ENCODE results near the gene ANGPTL5.

DNA sequence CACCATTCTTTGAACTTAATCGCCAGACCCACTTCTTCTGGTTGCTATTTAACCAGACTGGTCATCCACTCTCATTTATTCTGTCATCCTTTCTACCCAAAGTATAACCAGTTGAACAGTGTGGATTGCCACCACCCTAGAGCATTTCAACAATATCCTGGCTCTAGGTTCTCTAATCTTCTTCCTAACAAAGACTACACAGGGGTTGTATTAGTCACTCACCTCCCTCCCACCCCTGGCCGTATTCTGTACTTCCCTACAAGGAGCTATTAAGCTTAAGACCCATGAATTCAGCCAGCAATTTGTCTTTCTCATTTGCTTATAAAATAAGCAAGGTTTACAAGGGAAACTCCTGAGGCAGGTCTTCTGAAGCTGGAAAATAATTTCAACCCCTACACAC, 48.4 kb downstream of the ANGPTL5 start:
- TF ChIP-seq NR4A1 (CRISPR knock-in tag; IDR thresholded peaks at IDR 0.05) (no peak), NR4A1 (tag; IDR thresholded peaks at IDR 0.05) (no peak), KDM1A (IDR thresholded peaks at IDR 0.05) (no peak), EGR1 (conservative IDR thresholded peaks at IDR 0.05) (no peak), BRF1 (IDR thresholded peaks at IDR 0.05; ENCODE audit: borderline replicate concordance, extremely low read depth, insufficient read length) (no peak)
- TF ChIP-seq, protein P1, sequence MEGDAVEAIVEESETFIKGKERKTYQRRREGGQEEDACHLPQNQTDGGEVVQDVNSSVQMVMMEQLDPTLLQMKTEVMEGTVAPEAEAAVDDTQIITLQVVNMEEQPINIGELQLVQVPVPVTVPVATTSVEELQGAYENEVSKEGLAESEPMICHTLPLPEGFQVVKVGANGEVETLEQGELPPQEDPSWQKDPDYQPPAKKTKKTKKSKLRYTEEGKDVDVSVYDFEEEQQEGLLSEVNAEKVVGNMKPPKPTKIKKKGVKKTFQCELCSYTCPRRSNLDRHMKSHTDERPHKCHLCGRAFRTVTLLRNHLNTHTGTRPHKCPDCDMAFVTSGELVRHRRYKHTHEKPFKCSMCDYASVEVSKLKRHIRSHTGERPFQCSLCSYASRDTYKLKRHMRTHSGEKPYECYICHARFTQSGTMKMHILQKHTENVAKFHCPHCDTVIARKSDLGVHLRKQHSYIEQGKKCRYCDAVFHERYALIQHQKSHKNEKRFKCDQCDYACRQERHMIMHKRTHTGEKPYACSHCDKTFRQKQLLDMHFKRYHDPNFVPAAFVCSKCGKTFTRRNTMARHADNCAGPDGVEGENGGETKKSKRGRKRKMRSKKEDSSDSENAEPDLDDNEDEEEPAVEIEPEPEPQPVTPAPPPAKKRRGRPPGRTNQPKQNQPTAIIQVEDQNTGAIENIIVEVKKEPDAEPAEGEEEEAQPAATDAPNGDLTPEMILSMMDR (IDR thresholded peaks at IDR 0.05 in 2 of 3, conservative IDR thresholded peaks at IDR 0.05 in 1 of 3; ENCODE audit: insufficient read depth in 2 of 3, low read depth in 1 of 3, low read length in 3 of 3) = no peak
- TF ChIP-seq, protein P2, sequence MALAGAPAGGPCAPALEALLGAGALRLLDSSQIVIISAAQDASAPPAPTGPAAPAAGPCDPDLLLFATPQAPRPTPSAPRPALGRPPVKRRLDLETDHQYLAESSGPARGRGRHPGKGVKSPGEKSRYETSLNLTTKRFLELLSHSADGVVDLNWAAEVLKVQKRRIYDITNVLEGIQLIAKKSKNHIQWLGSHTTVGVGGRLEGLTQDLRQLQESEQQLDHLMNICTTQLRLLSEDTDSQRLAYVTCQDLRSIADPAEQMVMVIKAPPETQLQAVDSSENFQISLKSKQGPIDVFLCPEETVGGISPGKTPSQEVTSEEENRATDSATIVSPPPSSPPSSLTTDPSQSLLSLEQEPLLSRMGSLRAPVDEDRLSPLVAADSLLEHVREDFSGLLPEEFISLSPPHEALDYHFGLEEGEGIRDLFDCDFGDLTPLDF (CRISPR knock-in tag; IDR thresholded peaks at IDR 0.05) = no peak
- TF ChIP-seq, protein P3, sequence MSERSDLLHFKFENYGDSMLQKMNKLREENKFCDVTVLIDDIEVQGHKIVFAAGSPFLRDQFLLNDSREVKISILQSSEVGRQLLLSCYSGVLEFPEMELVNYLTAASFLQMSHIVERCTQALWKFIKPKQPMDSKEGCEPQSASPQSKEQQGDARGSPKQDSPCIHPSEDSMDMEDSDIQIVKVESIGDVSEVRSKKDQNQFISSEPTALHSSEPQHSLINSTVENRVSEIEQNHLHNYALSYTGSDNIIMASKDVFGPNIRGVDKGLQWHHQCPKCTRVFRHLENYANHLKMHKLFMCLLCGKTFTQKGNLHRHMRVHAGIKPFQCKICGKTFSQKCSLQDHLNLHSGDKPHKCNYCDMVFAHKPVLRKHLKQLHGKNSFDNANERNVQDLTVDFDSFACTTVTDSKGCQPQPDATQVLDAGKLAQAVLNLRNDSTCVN (CRISPR knock-in tag; IDR thresholded peaks at IDR 0.05) = no peak
